HG03108 (cell line): ENCODE data around the gene MME.
"Not testable (repeated sequence)": the region's sequence is repeated elsewhere in the genome, so short reads cannot be mapped to it uniquely, and the experiment has no call there.

ENCODE experiments used
- ATAC-seq: cut with Tn5 transposase; IDR thresholded peaks from one replicate; pipeline ENCODE4 v1.9.1; 2021; ENCODE audit warnings: moderate library complexity; ENCODE audit not compliant: unreplicated experiment

MME gene

GRCh38 chr3:155190691-155191090 lies 110.6 kb downstream of the MME start:
- no peak for ATAC-seq

- no peak for ATAC-seq
These were observed 113.0 kb downstream of the MME start for GRCh38 chr3:155192957-155193746.

GRCh38 chr3:155193868-155194267 lies 113.7 kb downstream of the MME start:
- ATAC-seq = no peak

DNA sequence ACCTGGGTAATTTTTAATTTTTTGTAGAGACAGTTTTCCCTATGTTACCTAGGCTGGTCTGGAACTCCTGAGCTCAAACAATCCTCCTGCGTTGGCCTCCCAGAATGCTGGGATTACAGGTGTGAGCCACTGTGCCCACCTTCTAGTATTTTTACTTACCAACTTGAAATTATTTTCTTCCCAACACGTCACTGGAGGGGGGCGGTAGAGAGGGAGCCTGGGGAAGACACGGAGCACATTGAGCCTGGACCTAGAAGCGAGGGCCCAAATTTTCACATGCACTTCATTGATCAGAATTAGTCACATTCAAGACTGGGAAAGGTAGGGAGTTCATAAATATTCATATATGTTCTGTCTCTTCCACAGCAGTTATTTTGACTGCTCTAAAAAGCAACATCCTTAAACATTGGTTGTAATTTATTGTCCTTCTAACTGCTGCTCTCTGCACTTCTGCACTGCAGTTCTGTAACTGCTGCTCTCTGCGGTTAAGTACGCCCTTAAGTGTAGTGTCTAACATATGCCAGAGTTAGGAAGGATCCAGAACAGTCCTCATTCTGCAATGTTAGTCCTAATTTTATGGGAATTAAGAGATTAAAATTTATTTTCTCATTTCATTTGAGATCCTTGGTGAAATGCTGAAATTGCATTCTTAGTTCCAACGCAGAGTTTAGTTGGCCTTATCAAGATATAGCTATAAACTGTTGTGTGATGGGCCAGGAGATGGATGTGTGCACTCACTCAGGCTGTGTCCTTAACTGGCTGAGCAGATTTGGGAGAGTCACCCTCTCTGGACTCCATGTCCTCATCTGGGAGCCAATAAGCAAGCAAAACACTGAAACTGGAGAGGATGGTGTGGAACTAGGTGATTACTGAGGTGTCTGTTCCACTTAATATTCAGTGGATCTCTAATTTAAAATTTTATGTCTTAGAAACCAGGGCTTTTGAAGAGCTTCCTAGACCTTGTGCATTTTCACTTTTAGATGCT lies 115.1 kb downstream of the MME start:
- no peak for ATAC-seq

GRCh38 chr3:155196131-155197021 lies 116.3 kb downstream of the MME start:
- no peak for ATAC-seq

DNA sequence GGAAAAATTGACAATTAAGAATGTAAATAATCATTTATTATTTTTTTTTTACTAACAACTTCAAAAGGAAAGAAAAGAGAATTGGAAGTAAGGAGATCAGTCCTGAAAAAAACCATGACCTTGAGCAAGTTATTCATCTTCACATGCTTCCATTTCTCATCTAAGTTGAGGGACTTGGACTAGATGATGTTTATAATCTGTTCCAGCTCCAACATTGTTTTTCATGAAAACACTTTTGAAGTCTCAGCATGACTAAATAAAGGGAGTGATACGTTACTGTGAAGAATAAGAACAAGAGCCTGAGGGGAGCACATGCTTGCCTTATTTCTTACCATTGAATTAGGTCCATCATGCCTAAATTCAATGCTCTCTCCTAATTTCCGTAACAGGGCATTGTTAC lies 117.7 kb downstream of the MME start:
- ATAC-seq = no peak

- ATAC-seq = no peak
These were observed 122.5 kb downstream of the MME start for GRCh38 chr3:155202626-155203025.

DNA sequence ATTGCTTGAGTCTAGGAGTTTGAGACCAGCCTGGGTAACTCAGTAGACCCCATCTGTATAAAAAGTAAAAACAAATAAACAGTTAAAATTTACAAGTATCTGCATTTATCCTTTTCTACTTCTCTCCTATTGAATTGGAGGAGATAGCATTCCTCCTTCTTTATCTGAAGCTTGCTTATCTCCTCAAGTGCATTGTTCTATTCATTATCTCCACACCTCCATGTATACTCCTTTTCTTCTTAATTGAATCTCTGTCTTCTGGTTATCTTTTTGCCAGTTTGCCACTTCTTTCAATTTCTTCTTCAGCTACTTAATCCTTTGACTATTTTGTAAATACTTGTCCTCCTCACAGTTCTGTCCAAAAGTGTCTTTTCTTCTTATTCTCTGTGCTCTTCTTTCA lies 124.7 kb downstream of the MME start:
- no peak for ATAC-seq

DNA sequence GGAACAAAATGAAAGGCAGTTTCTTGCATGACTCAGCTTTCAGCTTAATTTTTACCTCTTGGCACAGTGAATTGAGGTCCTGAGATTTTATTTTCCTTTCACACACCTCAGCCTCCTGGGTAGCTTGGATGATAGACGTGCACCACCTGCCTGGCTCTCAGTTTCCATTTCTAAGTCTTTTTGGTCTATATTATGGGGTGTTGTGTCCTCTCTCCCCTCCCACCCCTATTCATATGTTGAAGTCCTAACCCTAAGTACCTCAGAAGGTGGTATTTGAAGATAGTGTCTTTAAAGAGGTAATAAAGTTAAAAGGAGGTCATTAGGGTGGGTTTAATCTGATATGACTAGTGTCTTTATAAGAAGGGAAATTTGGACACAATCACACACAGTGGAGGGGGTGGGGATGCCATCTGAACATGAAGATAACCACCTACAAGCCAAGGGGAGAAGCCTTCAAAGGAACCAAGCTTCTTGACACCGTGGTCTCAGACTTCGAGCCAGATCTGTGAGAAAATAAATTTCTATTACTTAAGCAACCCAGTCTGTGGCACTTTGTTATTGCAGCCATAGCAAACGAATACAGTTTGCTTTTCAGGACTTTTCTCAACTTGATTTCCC lies 128.2 kb downstream of the MME start:
- ATAC-seq = no peak

DNA sequence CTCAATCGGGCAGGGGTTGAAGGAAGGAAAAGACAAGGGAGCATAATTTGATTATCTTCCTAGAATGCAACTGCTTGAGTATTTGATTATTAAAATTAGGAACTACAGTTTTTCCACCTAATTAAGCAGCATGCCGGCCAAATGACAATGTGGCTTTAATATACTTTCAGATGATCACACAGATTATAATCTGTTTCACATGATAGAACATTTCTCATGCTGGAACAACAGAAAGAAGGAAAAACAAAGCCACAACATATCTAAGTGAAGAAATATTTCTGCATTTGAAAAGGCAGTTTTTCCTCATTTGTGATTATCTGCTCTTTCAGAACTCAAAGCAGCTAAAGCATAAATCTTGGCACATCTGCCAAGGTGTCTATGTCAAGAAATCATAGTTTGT lies 130.6 kb downstream of the MME start:
- ATAC-seq = no peak

- ATAC-seq = no peak
These were observed 131.1 kb downstream of the MME start for GRCh38 chr3:155211266-155211665.

DNA sequence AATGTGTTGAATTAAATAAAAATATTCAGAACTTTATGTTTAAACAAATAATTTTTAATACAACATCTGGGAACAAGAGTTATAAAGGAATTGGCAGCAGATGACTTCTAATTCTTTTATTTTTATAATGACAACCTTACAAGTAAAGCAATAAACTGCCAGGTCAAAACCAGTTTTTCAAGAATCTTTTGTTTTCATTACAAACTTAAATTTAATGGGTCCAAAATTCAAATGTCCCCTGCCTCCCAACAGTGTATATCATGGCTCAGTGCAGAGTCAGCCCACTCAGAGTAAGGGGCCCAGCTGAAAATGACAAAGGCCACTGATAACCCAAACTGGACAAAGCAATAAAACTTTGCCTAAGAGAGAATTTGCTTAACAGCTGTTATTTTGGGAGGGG lies 131.8 kb downstream of the MME start:
- no peak for ATAC-seq

GRCh38 chr3:155216007-155216406 lies 135.9 kb downstream of the MME start:
- ATAC-seq = not testable (repeated sequence)

- no peak for ATAC-seq
These were observed 137.5 kb downstream of the MME start for GRCh38 chr3:155217591-155217990.

GRCh38 chr3:155218462-155218861 lies 138.3 kb downstream of the MME start:
- no peak for ATAC-seq

- no peak for ATAC-seq
These were observed 139.0 kb downstream of the MME start for GRCh38 chr3:155219106-155219505.

DNA sequence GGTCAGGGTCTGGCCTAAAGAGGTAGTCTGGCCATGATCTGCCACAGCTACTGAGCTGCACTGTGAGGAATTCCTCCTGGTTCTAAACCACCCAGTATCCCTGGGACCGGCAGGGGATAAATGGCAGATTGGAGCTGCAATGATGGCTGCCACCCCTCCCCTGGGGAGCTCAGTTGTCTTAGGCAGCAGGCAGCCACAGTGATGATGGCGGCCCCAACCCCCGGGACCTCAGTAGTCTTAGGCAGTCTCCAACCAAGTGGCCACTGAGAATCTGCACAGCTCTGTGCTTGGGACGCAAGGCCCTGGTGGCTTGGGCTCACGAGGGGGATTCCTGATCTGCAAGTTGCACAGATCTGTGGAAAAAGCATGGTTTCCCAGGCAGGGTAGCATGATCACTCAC lies 145.3 kb downstream of the MME start:
- ATAC-seq = no peak

DNA sequence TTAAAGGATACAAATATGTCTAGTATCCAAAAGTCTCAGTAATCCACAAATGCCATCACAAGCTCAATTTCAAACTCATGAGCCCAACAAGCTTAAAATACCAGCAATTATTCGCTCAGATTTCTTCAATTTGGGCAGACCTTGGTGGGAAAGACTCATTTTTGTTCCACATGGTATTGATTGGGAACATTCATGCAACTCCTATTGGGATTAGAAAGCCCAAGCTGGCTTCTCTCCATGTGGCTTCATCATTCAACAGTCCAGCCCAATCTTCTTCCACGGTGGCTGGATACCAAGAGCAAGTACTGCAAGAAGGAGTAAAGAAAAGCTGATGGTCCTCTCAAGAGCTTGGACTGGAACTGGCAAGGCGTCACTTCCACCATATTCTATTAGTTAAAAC lies 147.0 kb downstream of the MME start:
- no peak for ATAC-seq

DNA sequence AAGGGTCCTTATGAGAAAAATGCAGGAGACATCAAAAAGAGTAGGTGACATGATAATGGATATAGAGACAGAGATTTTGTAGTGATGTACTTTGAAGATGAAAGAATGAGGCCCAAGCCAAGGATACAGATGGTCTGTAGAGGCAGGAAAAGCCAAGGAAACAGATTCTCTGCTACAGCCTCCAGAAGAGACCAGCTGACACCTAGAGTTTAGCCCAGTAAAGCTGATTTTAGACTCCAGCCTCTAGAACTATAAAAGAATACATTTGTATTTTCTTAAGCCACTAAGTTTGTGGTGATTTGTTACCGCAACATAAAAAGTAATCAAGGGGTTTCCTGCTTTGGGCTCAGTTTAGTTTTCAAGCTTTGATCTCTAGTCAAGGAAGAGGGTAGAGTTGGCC lies 148.6 kb downstream of the MME start:
- ATAC-seq = no peak

- no peak for ATAC-seq
These were observed 149.0 kb downstream of the MME start for GRCh38 chr3:155229086-155229485.

GRCh38 chr3:155230382-155230781 lies 150.3 kb downstream of the MME start:
- no peak for ATAC-seq
